GM12891 (cell line): ENCODE data around the gene MCTP2.

ENCODE experiments used
- PAX5 ChIP-seq: IDR thresholded peaks from 2 replicates; pipeline ENCODE4 v1.6.1; 2011; ENCODE audit warnings: low read length, moderate library complexity, mild to moderate bottlenecking; ENCODE audit not compliant: insufficient read depth, severe bottlenecking
- POLR2A ChIP-seq: IDR thresholded peaks from 2 replicates; pipeline ENCODE4 v1.6.1; 2011; ENCODE audit warnings: low read depth, low read length, control low read depth
- POLR2AphosphoS5 ChIP-seq: IDR thresholded peaks from 2 replicates; pipeline ENCODE4 v1.6.1; 2011; ENCODE audit warnings: low read depth, low read length, control low read depth
- SPI1 ChIP-seq: IDR thresholded peaks from 2 replicates; pipeline ENCODE4 v1.6.1; 2011; ENCODE audit warnings: low read depth, low read length, control low read depth
- TAF1 ChIP-seq: IDR thresholded peaks from 2 replicates; pipeline ENCODE4 v1.6.1; 2011; ENCODE audit warnings: low read depth, low read length, control low read depth

- no peak for TF ChIP-seq TAF1
- TF ChIP-seq POLR2A, result no peak
- TF ChIP-seq PAX5, result no peak
- TF ChIP-seq POLR2AphosphoS5, result no peak
- no peak for TF ChIP-seq SPI1
Measured at GRCh38 chr15:94460624-94461023, 229.3 kb downstream of the MCTP2 start.
